CD14-positive monocyte (primary cell): ENCODE data around the gene SLIT2. TPM values are rescaled to one million over a fixed set of nuclear protein-coding genes. Genes with fewer than 3 reads are reported as not detected.

Source experiments
- DNase-seq, 3 donors: peaks; one replicate each; pipeline ENCODE4 v3.0.0-alpha.2; 2011 to 2022
- H2AFZ ChIP-seq: 2 replicates; pipeline ENCODE4 v1.6.0; 2012; ENCODE audit warnings: mild to moderate bottlenecking, low read depth, low read length, inconsistent platforms; ENCODE audit not compliant: insufficient read depth, poor library complexity, severe bottlenecking
- H3K27ac ChIP-seq, 2 donors: 1 replicate in 1 of 2; 2 replicates in 1 of 2; pipeline ENCODE4 v1.5.1; 2012 to 2013; ENCODE audit warnings: low read length in 2 of 2, control low read depth in 1 of 2, inconsistent platforms in 1 of 2, low read depth in 1 of 2, mild to moderate bottlenecking in 1 of 2
- H3K27me3 ChIP-seq, 2 donors: one replicate each; pipeline versions ENCODE4 v1.6.0 to v1.6.1; 2011 to 2013; ENCODE audit warnings: low read length in 2 of 2; ENCODE audit not compliant: control insufficient read depth in 2 of 2, insufficient read depth in 2 of 2
- H3K36me3 ChIP-seq, 2 donors: replicated peaks in 1 of 2; 1 replicate in 1 of 2; 2 replicates in 1 of 2; pipeline versions ENCODE4 v1.5.1 to v1.6.1; 2012 to 2013; ENCODE audit warnings: low read length in 2 of 2, control low read depth in 1 of 2, inconsistent platforms in 1 of 2, mild to moderate bottlenecking in 1 of 2; ENCODE audit not compliant: insufficient read depth in 2 of 2, control insufficient read depth in 1 of 2
- H3K4me1 ChIP-seq, 2 donors: 1 replicate in 1 of 2; 2 replicates in 1 of 2; pipeline versions ENCODE4 v1.5.1 to v1.6.1; 2012 to 2013; ENCODE audit warnings: low read length in 2 of 2, control low read depth in 1 of 2, inconsistent platforms in 1 of 2, mild to moderate bottlenecking in 1 of 2, moderate library complexity in 1 of 2; ENCODE audit not compliant: insufficient read depth in 2 of 2, control insufficient read depth in 1 of 2
- H3K4me2 ChIP-seq: replicated peaks from 2 replicates; pipeline ENCODE3; 2012; ENCODE audit warnings: low read length, moderate library complexity, mild to moderate bottlenecking; ENCODE audit not compliant: poor library complexity, severe bottlenecking; ENCODE audit errors: extremely low read depth
- H3K4me3 ChIP-seq, 3 experiments: fragments of 200-600 bp in 1 of 3; sonication (generic) in 1 of 3; replicated peaks in 1 of 3; 1 replicate in 2 of 3; 2 replicates in 1 of 3; pipeline ENCODE4 v1.5.1; 2011 to 2013; ENCODE audit warnings: low read length in 3 of 3, mild to moderate bottlenecking in 3 of 3, control low read depth in 2 of 3, low read depth in 2 of 3, inconsistent platforms in 1 of 3, moderate library complexity in 1 of 3
- H3K79me2 ChIP-seq: 2 replicates; pipeline ENCODE4 v1.6.0; 2012; ENCODE audit warnings: mild to moderate bottlenecking, control low read depth, inconsistent platforms, low read length, moderate library complexity; ENCODE audit not compliant: insufficient read depth
- H3K9ac ChIP-seq: 2 replicates; pipeline ENCODE4 v1.6.0; 2017; ENCODE audit warnings: low read length, mild to moderate bottlenecking; ENCODE audit not compliant: insufficient read depth, poor library complexity, severe bottlenecking
- H3K9me3 ChIP-seq, 2 donors: replicated peaks in 1 of 2; 1 replicate in 1 of 2; 2 replicates in 1 of 2; pipeline versions ENCODE4 v1.5.1 to v1.6.1; 2012 to 2013; ENCODE audit warnings: low read length in 2 of 2, control low read depth in 1 of 2; ENCODE audit not compliant: control insufficient read depth in 1 of 2, insufficient read depth in 1 of 2
- H4K20me1 ChIP-seq: 2 replicates; pipeline ENCODE4 v1.6.0; 2012; ENCODE audit warnings: mild to moderate bottlenecking, low read length, control low read depth, moderate library complexity; ENCODE audit not compliant: insufficient read depth
- H3K27ac Mint-ChIP-seq, 7 donors: one replicate each; pipeline ENCODE4 v1.8.0; 2020; ENCODE audit warnings: mild to moderate bottlenecking in 7 of 7, mixed read lengths in 7 of 7, moderate library complexity in 6 of 7, inconsistent platforms in 2 of 7
- H3K27me3 Mint-ChIP-seq, 3 donors: one replicate each; pipeline ENCODE4 v1.8.0; 2021 to 2022; ENCODE audit warnings: low read depth in 3 of 3, mild to moderate bottlenecking in 3 of 3, mixed read lengths in 3 of 3, moderate library complexity in 3 of 3, inconsistent platforms in 1 of 3
- H3K36me3 Mint-ChIP-seq, 2 donors: one replicate each; pipeline ENCODE4 v1.8.0; 2020; ENCODE audit warnings: mixed read lengths in 2 of 2, inconsistent platforms in 1 of 2, mild to moderate bottlenecking in 1 of 2
- H3K4me1 Mint-ChIP-seq: one replicate; pipeline ENCODE4 v1.8.0; 2020; ENCODE audit warnings: mild to moderate bottlenecking, mixed read lengths
- H3K4me3 Mint-ChIP-seq, 2 donors: one replicate each; pipeline ENCODE4 v1.8.0; 2020; ENCODE audit warnings: mild to moderate bottlenecking in 2 of 2, mixed read lengths in 2 of 2, moderate library complexity in 1 of 2
- H3K9me3 Mint-ChIP-seq, 7 donors: one replicate each; pipeline ENCODE4 v1.8.0; 2020 to 2022; ENCODE audit warnings: mixed read lengths in 7 of 7, mild to moderate bottlenecking in 6 of 7, moderate library complexity in 6 of 7, inconsistent platforms in 2 of 7
- WGBS: methylation state at CpG from one replicate; pipeline ENCODE4 v1.1.5; 2013; ENCODE audit warnings: missing lambda C conversion rate; ENCODE audit not compliant: insufficient coverage; 5-methylcytosine and 5-hydroxymethylcytosine counted together
- intact Hi-C, 2 donors: fragments of 100-400 bp; cut with micrococcal nuclease; formaldehyde crosslinking; loops; one replicate each; pipeline versions ENCODE4 v1.15.0 to v1.15.1; 2023
- polyA plus RNA-seq, 3 donors: library from polyadenylated mRNA; depleted of rRNA in 1 of 3; unstranded in 2 of 3; stranded (reverse) in 1 of 3; fragments of 300-500 nt in 2 of 3; fragments of >200 nt in 1 of 3; fragmentation: Illumina TruSeq in 2 of 3; gene quantifications; 1 replicate in 2 of 3; 2 replicates in 1 of 3; pipeline ENCODE4 v1.2.3, GENCODE V29; 2012 to 2021
- TF ChIP-seq, protein P1 (sequence below): fragments of 200-600 bp; IDR thresholded peaks from one replicate; pipeline ENCODE4 v1.8.0; 2022; ENCODE audit warnings: antibody characterized with exemption, mild to moderate bottlenecking

Gene SLIT2
- polyA plus RNA-seq, 3 donors: 0.08 TPM; not detected in 2

DNA sequence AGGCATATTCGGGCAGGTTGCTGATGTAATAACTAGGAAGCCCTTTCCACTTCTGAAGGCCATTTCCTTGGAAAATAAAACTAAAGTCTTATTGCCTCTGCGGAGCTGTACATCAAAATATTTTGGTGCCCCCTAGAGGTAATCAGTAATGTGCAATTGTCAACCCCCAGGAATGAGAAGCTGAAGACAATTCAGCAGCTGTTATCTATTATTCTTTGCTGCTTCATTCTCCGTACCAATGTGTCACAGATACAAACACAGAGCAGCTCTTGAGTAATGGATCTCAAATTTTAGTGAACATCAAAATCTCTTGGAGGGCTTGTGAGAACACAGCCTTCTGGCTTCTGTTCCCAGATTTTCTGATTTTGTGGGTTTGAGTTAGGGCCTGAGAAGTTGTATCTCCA lies 3.5 kb upstream of the SLIT2 start:
- Histone ChIP-seq H3K27ac (no peak overlapping the region), H4K20me1 (no peaks in the 10 kb centered on the region), H3K27me3 (peaks cover 13 to 41% of the 10 kb centered on the region in 2 donors), H3K9me3 (peaks cover 0 to 18% of the 10 kb centered on the region in 2 donors), H3K36me3 (no peaks in the 10 kb centered on the region), H2AFZ (peak overlapping the region; percentile 21), H3K4me3 (no peak overlapping the region), H3K79me2 (no peaks in the 10 kb centered on the region), H3K4me2 (no peak overlapping the region), H3K4me1 (no peaks in the 10 kb centered on the region), H3K9ac (no peak overlapping the region)
- Mint-ChIP-seq H3K9me3 (peaks cover 0 to 7% (median 4%) of the 10 kb centered on the region in 7 donors), H3K27me3 (peaks cover 22 to 36% (median 30%) of the 10 kb centered on the region in 3 donors), H3K27ac (no peak overlapping the region), H3K4me1 (peaks cover 5% of the 10 kb centered on the region), H3K4me3 (no peak overlapping the region), H3K36me3 (no peaks in the 10 kb centered on the region)
- intact Hi-C loops: no loop called here
- TF ChIP-seq, protein P1, sequence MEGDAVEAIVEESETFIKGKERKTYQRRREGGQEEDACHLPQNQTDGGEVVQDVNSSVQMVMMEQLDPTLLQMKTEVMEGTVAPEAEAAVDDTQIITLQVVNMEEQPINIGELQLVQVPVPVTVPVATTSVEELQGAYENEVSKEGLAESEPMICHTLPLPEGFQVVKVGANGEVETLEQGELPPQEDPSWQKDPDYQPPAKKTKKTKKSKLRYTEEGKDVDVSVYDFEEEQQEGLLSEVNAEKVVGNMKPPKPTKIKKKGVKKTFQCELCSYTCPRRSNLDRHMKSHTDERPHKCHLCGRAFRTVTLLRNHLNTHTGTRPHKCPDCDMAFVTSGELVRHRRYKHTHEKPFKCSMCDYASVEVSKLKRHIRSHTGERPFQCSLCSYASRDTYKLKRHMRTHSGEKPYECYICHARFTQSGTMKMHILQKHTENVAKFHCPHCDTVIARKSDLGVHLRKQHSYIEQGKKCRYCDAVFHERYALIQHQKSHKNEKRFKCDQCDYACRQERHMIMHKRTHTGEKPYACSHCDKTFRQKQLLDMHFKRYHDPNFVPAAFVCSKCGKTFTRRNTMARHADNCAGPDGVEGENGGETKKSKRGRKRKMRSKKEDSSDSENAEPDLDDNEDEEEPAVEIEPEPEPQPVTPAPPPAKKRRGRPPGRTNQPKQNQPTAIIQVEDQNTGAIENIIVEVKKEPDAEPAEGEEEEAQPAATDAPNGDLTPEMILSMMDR: peak; percentile 61
- no peak for DNase-seq
- 11% methylated on average over 1 of the region's 3 CpGs for WGBS

- peaks cover 0 to 28% of the 10 kb centered on the region in 2 donors for H3K9me3 ChIP-seq
- H3K4me2 ChIP-seq: no peak overlapping the region
- Mint-ChIP-seq H3K4me1 (peaks cover 5% of the 10 kb centered on the region), H3K27ac (no peak overlapping the region), H3K27me3 (peaks cover 34 to 48% (median 42%) of the 10 kb centered on the region in 3 donors), H3K4me3 (no peak overlapping the region), H3K36me3 (no peaks in the 10 kb centered on the region), H3K9me3 (peaks cover 0 to 11% (median 5%) of the 10 kb centered on the region in 7 donors)
- DNase-seq: no peak
- no CpG with 5 or more reads among the region's 2 CpGs for WGBS
- no peaks in the 10 kb centered on the region for H3K36me3 ChIP-seq
- no peak overlapping the region for H2AFZ ChIP-seq
- no peak overlapping the region for H3K4me3 ChIP-seq
- intact Hi-C loops: no loop called here
- no peaks in the 10 kb centered on the region for H3K79me2 ChIP-seq
- peaks cover 16 to 52% of the 10 kb centered on the region in 2 donors for H3K27me3 ChIP-seq
- H3K4me1 ChIP-seq: no peaks in the 10 kb centered on the region
- TF ChIP-seq, protein P1: no peak
- no peak overlapping the region for H3K9ac ChIP-seq
- no peaks in the 10 kb centered on the region for H4K20me1 ChIP-seq
- H3K27ac ChIP-seq: no peak overlapping the region
Observed at GRCh38 chr4:20249333-20249732, 2.4 kb upstream of the SLIT2 start.
